HG02852 (cell line): ENCODE results near the gene KLK4.

Experiments
- ATAC-seq: cut with Tn5 transposase; IDR thresholded peaks from one replicate; pipeline ENCODE4 v1.9.1; 2021; ENCODE audit warnings: mild to moderate bottlenecking, moderate library complexity; ENCODE audit not compliant: unreplicated experiment

The KLK4 gene

DNA sequence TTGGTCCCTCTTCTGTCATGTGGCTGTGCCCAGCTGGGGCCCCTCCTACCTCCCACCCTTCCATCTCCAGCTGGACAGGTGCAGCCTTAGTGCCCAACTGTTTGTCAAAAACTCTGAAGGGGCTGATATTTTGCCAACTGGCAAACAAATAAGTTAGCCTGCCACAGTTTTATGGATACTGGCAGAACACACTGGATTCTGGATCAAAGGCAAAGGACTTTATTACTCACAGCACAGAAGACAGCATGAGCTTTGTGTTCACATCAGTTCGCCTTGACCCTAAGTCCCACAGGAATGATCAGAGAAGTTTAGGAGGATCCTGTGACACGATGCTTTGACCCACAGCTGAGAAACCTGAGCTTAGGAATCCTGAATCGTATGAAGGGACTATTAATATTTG lies 21.6 kb downstream of the KLK4 start:
- no peak for ATAC-seq

- no peak for ATAC-seq
Measured at GRCh38 chr19:50882188-50882587, 29.0 kb downstream of the KLK4 start.

DNA sequence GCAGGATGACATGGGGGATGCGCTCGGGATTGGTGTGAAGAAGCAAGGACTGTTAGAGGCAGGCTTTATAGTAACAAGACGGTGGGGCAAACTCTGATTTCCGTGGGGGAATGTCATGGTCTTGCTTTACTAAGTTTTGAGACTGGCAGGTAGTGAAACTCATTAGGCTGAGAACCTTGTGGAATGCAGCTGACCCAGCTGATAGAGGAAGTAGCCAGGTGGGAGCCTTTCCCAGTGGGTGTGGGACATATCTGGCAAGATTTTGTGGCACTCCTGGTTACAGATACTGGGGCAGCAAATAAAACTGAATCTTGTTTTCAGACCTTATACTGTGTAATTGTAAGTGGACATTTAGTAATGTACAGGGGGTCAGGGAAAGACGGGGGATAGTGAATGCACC lies 31.0 kb downstream of the KLK4 start:
- no peak for ATAC-seq

DNA sequence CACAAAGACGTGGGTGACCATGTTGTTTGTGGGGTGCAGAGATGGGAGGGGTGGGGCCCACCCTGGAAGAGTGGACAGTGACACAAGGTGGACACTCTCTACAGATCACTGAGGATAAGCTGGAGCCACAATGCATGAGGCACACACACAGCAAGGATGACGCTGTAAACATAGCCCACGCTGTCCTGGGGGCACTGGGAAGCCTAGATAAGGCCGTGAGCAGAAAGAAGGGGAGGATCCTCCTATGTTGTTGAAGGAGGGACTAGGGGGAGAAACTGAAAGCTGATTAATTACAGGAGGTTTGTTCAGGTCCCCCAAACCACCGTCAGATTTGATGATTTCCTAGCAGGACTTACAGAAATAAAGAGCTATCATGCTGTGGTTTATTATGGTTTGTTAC lies 32.3 kb downstream of the KLK4 start:
- ATAC-seq = no peak

- no peak for ATAC-seq
Measured at GRCh38 chr19:50877338-50877737, 33.9 kb downstream of the KLK4 start.

DNA sequence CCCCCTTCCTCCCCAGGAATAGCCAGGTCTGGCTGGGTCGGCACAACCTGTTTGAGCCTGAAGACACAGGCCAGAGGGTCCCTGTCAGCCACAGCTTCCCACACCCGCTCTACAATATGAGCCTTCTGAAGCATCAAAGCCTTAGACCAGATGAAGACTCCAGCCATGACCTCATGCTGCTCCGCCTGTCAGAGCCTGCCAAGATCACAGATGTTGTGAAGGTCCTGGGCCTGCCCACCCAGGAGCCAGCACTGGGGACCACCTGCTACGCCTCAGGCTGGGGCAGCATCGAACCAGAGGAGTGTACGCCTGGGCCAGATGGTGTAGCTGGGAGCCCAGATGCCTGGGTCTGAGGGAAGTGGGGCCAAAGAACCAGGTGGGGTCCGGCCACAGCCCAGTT lies 34.7 kb downstream of the KLK4 start:
- ATAC-seq = no peak

GRCh38 chr19:50875795-50876422 lies 35.3 kb downstream of the KLK4 start:
- ATAC-seq = no peak

- ATAC-seq = no peak
Measured at GRCh38 chr19:50874211-50874610, 37.0 kb downstream of the KLK4 start.

GRCh38 chr19:50873056-50873455 lies 38.1 kb downstream of the KLK4 start, which contains the start of gene KLK2:
Gene KLK2 (plus strand): TSS chr19:50873439. CDS start chr19:50873474, 35 bp downstream.
- ATAC-seq = no peak

GRCh38 chr19:50870417-50871089 lies 40.6 kb downstream of the KLK4 start:
- no peak for ATAC-seq

DNA sequence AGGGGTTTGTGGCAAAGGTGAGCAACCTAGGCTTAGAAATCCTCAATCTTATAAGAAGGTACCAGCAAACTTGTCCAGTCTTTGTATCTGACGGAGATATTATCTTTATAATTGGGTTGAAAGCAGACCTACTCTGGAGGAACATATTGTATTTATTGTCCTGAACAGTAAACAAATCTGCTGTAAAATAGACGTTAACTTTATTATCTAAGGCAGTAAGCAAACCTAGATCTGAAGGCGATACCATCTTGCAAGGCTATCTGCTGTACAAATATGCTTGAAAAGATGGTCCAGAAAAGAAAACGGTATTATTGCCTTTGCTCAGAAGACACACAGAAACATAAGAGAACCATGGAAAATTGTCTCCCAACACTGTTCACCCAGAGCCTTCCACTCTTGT lies 41.7 kb downstream of the KLK4 start:
- ATAC-seq = no peak

- no peak for ATAC-seq
Measured at GRCh38 chr19:50861496-50862286, 49.5 kb downstream of the KLK4 start.

DNA sequence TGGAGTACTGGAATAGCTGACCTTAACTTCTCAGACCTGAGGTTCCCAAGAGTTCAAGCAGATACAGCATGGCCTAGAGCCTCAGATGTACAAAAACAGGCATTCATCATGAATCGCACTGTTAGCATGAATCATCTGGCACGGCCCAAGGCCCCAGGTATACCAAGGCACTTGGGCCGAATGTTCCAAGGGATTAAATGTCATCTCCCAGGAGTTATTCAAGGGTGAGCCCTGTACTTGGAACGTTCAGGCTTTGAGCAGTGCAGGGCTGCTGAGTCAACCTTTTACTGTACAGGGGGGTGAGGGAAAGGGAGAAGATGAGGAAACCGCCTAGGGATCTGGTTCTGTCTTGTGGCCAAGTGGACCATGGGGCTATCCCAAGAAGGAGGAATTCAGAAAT lies 50.2 kb downstream of the KLK4 start:
- no peak for ATAC-seq

DNA sequence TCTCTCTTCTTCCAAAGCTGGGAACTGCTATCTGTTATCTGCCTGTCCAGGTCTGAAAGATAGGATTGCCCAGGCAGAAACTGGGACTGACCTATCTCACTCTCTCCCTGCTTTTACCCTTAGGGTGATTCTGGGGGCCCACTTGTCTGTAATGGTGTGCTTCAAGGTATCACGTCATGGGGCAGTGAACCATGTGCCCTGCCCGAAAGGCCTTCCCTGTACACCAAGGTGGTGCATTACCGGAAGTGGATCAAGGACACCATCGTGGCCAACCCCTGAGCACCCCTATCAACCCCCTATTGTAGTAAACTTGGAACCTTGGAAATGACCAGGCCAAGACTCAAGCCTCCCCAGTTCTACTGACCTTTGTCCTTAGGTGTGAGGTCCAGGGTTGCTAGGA lies 51.3 kb downstream of the KLK4 start:
- no peak for ATAC-seq

DNA sequence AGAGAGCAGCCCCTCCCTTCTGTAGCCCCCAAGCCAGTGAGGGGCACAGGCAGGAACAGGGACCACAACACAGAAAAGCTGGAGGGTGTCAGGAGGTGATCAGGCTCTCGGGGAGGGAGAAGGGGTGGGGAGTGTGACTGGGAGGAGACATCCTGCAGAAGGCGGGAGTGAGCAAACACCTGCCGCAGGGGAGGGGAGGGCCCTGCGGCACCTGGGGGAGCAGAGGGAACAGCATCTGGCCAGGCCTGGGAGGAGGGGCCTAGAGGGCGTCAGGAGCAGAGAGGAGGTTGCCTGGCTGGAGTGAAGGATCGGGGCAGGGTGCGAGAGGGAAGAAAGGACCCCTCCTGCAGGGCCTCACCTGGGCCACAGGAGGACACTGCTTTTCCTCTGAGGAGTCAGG lies 52.3 kb downstream of the KLK4 start:
- ATAC-seq = no peak

GRCh38 chr19:50857366-50857765 lies 53.8 kb downstream of the KLK4 start:
- ATAC-seq = no peak
